Right cardiac atrium (tissue), 5 donors: ENCODE results near the gene SYT12. TPM values are rescaled to one million over a fixed set of nuclear protein-coding genes. Genes with fewer than 3 reads are reported as not detected.

Source experiments
- ATAC-seq, 2 donors: fragments of 200-7000 bp; cut with Tn5 transposase; one replicate each; pipeline versions ENCODE4 v1.8.0 to v1.9.1; 2020; ENCODE audit warnings: moderate library complexity in 2 of 2, mild to moderate bottlenecking in 1 of 2
- DNase-seq, 3 donors: peaks; one replicate each; pipeline ENCODE4 v3.0.0-alpha.2; 2020
- H3K27ac ChIP-seq: one replicate; pipeline ENCODE4 v1.5.1; 2013; ENCODE audit warnings: mild to moderate bottlenecking, low read length, control low read depth, moderate library complexity
- H3K27me3 ChIP-seq: one replicate; pipeline ENCODE4 v1.6.1; 2013; ENCODE audit not compliant: control insufficient read depth, insufficient read depth
- H3K4me1 ChIP-seq: one replicate; pipeline ENCODE4 v1.6.1; 2013; ENCODE audit warnings: low read length; ENCODE audit not compliant: control insufficient read depth, insufficient read depth
- H3K4me3 ChIP-seq: one replicate; pipeline ENCODE4 v1.5.1; 2013; ENCODE audit warnings: low read length, control low read depth
- H3K9me3 ChIP-seq: one replicate; pipeline ENCODE4 v1.6.1; 2013; ENCODE audit warnings: low read length; ENCODE audit not compliant: control insufficient read depth
- WGBS: extraction: QIAGEN DNeasy Blood & Tissue Kit; methylation state at CpG from one replicate; pipeline ENCODE4 v1.1.7; 2013; 5-methylcytosine and 5-hydroxymethylcytosine counted together
- intact Hi-C, 4 donors: fragments of 100-400 bp; cut with DNase I; formaldehyde crosslinking; loops; one replicate each; pipeline versions ENCODE4 v1.11.0 to v1.14.0; 2022 to 2023
- polyA plus RNA-seq: library from polyadenylated mRNA; stranded (reverse); fragments of 200-250 nt; gene quantifications from one replicate; pipeline ENCODE4 v1.2.3, GENCODE V29; 2013
- total RNA-seq, 4 donors: library from RNA; stranded (reverse); fragmentation: NEBNext Ultra II Directional; extraction: Animal tissue kit (Norgen Biotek cat#: 25700); gene quantifications; one replicate each; pipeline ENCODE4 v1.2.1, GENCODE V29; 2021
- donor health status: healthy with polysubstance abuse.
- donor health status: DM: no; HTN: yes; CAD: no.
- donor health status: DM: no; HTN: no; CAD: no.
- donor health status: DM: no; HTN: yes; CAD: no; lungs with severe emphysema.
- donor health status: DM: yes; HTN: yes; CAD: no.

SYT12 gene
- total and polyA plus RNA-seq, 5 donors, result 0.11 to 1.4 (median 0.18) TPM

DNA sequence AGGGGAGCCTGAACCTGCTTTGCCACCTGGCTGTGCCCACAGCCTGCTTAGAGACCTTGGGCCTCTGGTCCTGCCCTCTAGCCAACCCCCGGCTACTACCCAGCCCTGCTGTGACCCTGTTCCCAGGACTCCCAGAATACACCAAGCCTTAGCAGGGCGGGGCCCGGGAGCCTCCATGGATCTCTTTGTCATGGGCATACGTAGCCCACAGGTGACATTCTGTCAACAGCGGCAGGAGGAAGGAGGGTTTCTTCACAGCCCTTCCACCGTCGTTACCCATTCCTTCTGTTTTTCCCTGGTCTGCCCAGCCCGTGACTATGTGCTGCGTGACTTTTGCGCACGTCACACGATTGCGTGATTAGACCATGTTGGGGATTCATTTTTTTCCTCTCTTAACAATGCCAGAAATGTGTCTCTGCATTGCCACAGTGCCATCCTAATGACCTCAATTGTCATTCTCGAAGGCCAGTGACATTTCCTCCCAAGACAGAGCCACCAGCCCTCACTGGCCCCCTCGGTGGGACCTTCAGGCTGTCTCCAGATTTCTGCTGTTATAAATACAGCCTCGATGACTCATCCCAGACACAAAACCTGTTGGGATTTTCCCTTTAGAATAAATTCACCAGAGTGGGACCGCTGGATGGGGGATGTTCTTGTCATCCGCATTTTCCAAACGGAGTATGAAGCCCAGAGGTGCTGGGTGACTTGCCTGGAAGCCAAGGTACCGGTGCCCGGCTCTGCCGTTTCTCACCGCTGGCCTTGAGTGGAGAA is 9.0 kb downstream of the SYT12 start:
- 81% methylated on average over 23 of the region's 23 CpGs for WGBS
- intact Hi-C loops, result no loop called here
- Histone ChIP-seq H3K27ac (no peak overlapping the region), H3K27me3 (no peaks in the 10 kb centered on the region), H3K4me1 (no peaks in the 10 kb centered on the region), H3K9me3 (no peaks in the 10 kb centered on the region), H3K4me3 (no peak overlapping the region)
- DNase-seq (no peak), ATAC-seq (peak in 1 of 2 donors; percentile 20)

GRCh38 chr11:67032830-67033551 is 10.1 kb downstream of the SYT12 start:
- H3K4me3 ChIP-seq, result no peak overlapping the region
- no peaks in the 10 kb centered on the region for H3K4me1 ChIP-seq
- H3K9me3 ChIP-seq, result no peaks in the 10 kb centered on the region
- ATAC-seq, result peak; percentile 69 to 78
- WGBS, result 75% methylated on average over 12 of the region's 12 CpGs
- no peak overlapping the region for H3K27ac ChIP-seq
- no peaks in the 10 kb centered on the region for H3K27me3 ChIP-seq
- intact Hi-C loops, result no loop called here
- peak in 2 of 3 donors; percentile 58 to 66 for DNase-seq

DNA sequence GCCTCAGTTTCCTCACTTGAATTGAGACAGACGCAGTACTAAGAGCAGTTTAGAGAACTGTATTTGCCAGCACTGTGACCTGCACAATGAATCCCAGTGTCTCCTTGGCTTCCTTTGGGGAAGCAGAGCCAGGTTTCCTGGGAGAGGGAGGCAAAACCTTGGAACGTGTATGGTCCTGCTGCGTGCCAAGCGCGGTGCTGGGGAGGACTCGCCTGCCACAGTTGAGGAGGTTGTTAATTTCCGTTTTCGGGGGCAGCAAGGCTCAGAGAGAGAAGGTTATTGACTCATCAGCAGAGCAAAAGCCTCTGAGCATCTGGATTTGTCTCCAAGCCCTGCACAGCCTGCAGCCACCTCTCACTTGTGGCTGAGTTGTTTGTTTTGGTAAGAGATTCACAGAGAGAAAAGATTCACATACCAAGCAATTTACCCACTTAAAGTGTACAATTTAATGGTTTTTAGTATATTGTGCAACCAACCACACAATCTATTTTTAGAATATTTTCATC is 10.8 kb downstream of the SYT12 start:
- Histone ChIP-seq H3K9me3 (no peaks in the 10 kb centered on the region), H3K4me1 (no peaks in the 10 kb centered on the region), H3K27ac (no peak overlapping the region), H3K4me3 (no peak overlapping the region), H3K27me3 (no peaks in the 10 kb centered on the region)
- WGBS, result 59% methylated on average over 8 of the region's 8 CpGs
- intact Hi-C loops, result no loop called here
- DNase-seq (no peak), ATAC-seq (peak in 1 of 2 donors; percentile 24)

- WGBS, result 77% methylated on average over 6 of the region's 6 CpGs
- no peaks in the 10 kb centered on the region for H3K27me3 ChIP-seq
- ATAC-seq, result no peak
These were observed 11.4 kb downstream of the SYT12 start for GRCh38 chr11:67034350-67034749.

DNA sequence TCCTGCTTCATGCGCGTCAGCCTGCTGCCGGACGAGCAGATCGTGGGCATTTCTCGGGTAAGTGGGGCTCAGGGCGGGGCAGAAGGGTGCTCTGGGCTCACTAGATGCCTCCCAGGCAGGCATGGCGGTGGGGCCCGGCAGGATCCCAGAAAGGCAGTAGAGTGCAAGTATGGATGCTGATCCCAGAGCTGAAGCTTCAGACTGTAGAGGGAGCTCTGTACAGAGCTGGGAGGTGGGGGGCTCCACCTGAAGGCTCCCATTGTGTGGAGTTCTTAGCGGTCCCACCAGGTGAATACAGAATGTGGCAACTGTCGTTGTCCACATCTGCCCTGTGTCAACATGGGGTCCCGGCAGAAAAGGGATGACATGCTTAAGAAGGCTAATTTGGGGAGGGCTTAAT is 17.2 kb downstream of the SYT12 start:
- no peaks in the 10 kb centered on the region for H3K4me1 ChIP-seq
- ATAC-seq (peak in 1 of 2 donors; percentile 32), DNase-seq (no peak)
- no peak overlapping the region for H3K27ac ChIP-seq
- no peak overlapping the region for H3K4me3 ChIP-seq
- no peaks in the 10 kb centered on the region for H3K27me3 ChIP-seq
- intact Hi-C loops, result no loop called here
- WGBS, result 78% methylated on average over 12 of the region's 12 CpGs
- H3K9me3 ChIP-seq, result no peaks in the 10 kb centered on the region

More at GRCh38 chr11:67034350-67034749, 11.4 kb downstream of the SYT12 start:
- Histone ChIP-seq H3K27ac (no peak overlapping the region), H3K9me3 (no peaks in the 10 kb centered on the region), H3K4me3 (no peak overlapping the region), H3K4me1 (no peaks in the 10 kb centered on the region)
- intact Hi-C loops, result no loop called here
- DNase-seq, result no peak

DNA sequence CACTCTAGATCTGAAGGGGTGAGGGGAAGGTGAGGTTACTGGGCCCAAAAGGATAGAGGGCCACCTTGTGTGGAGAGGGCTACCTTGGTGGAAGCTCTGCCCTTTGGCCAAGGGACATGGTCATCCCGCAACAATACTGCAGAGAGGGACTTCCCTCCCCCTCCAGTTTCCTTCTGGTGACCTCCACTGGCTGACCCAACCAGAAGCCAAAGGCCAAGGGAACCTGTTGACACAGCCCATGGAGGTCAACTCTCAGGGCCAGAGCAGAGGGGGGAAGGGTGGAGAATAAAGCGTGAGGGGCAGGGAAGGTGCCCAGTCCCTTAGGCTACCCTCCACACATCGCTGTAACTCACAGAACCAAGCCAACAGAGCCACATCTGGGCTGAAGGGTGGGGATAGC is 18.7 kb downstream of the SYT12 start:
- H3K27me3 ChIP-seq, result no peaks in the 10 kb centered on the region
- intact Hi-C loops, result no loop called here
- no peak for ATAC-seq
- no peak for DNase-seq
- 71% methylated on average over 3 of the region's 3 CpGs for WGBS
- H3K9me3 ChIP-seq, result no peaks in the 10 kb centered on the region
- no peak overlapping the region for H3K4me3 ChIP-seq
- H3K27ac ChIP-seq, result no peak overlapping the region
- no peaks in the 10 kb centered on the region for H3K4me1 ChIP-seq

DNA sequence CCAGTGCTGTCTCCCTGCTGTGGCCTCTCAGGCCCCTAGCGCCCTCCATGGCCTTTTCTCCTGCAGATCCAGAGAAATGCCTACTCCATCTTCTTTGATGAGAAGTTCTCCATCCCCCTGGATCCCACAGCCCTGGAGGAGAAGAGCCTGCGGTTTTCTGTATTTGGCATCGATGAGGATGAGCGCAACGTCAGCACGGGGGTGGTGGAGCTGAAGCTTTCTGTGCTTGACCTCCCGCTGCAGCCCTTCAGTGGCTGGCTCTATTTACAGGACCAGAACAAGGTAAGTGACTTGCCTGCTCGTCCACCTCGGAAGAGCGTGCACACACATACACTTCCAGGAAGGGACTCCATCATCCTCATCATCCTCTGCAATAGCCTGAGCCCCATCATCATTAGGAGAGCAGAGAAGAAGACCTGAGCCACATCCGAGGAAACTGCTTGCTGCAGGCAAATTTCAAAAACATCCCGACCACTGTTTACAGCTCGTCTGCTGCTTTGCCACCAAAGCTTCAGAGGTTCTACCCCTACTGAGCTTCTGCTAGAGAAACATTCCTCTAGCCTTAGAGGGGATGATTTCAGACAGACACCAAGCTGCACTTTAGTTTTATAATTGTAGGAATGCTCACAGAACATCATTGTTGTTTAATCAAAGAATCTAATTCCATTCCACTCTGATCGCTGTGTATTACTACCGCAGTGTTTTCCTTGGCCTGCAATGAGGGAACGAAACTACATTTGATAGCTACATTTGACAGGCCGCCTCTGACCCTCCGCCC is 20.8 kb downstream of the SYT12 start:
- H3K4me3 ChIP-seq, result no peak overlapping the region
- 73% methylated on average over 18 of the region's 18 CpGs for WGBS
- DNase-seq (no peak), ATAC-seq (no peak)
- no peak overlapping the region for H3K27ac ChIP-seq
- H3K9me3 ChIP-seq, result no peaks in the 10 kb centered on the region
- intact Hi-C loops, result no loop called here
- no peaks in the 10 kb centered on the region for H3K27me3 ChIP-seq
- H3K4me1 ChIP-seq, result no peaks in the 10 kb centered on the region

DNA sequence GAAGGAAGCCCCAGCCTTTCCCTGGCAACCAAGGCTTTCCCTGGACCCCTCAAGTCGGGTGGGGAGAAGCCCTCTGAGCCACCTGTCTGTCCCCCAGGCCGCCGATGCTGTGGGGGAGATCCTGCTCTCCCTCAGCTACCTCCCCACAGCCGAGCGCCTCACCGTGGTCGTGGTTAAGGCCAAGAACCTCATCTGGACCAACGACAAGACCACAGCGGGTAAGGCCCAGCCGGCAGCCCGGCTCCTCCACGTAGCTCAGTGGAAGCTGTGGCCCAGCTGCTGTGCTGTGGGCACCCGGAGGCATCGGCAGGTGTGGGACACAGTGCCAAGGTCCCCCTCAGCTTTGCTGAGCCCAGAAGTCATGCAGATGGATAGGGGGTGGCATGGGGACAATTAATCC is 21.6 kb downstream of the SYT12 start:
- Histone ChIP-seq H3K4me1 (no peaks in the 10 kb centered on the region), H3K27me3 (no peaks in the 10 kb centered on the region), H3K4me3 (no peak overlapping the region), H3K9me3 (no peaks in the 10 kb centered on the region), H3K27ac (no peak overlapping the region)
- 66% methylated on average over 14 of the region's 14 CpGs for WGBS
- DNase-seq (no peak), ATAC-seq (no peak)
- intact Hi-C loops, result no loop called here

DNA sequence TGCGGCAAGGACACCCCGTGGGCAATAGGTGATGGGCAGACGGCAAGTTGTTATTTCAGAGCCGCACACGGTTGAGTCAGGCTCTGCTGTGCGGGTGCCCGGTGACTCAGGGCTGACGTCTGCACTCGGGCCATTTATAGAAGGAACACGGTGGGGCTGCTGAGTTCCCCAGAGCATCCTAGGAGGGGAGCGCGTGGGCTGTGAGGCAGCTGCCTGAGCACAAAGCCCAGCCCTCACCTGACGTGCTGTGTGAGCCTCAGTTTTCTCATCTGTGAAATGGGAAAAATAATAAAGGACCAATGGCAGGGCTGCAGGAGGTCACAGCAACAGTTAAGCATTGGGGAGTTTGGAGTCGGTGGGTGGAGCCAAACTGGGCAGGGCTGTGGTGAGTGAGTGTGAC is 22.4 kb downstream of the SYT12 start:
- WGBS, result 70% methylated on average over 14 of the region's 14 CpGs

DNA sequence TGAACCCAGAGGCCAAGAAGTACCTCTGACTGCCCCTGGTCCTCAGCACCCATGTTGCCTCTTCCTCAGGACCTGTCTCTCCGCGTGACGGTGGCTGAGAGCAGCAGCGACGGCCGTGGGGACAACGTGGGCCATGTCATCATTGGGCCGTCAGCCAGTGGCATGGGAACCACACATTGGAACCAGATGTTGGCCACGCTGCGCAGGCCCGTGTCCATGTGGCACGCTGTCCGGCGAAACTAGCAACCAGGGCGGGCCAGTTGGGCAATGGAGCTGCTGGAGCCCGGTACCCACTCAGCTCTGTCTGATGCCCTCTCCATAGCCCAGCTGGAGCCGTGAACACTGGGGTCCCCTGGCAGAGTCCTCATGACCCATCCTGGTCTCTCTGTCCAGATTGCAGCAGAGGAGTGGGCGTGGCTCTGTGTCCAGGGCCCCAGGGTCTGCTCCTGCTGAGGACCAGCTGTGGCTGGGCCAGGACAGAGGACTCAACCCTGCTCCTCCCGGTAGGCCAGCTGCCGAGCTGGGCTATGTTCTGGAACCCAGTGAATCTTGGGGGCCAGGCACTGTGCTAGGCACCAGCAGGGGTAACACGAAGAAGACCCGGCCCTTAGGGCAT is 25.7 kb downstream of the SYT12 start:
- Histone ChIP-seq H3K4me1 (no peaks in the 10 kb centered on the region), H3K27me3 (no peaks in the 10 kb centered on the region), H3K27ac (no peak overlapping the region), H3K4me3 (no peak overlapping the region), H3K9me3 (no peaks in the 10 kb centered on the region)
- WGBS, result 91% methylated on average over 22 of the region's 22 CpGs
- DNase-seq (no peak), ATAC-seq (no peak)
- intact Hi-C loops, result no loop called here

More for the DNA sequence above, 22.4 kb downstream of the SYT12 start:
- H3K4me3 ChIP-seq, result no peak overlapping the region
- no peaks in the 10 kb centered on the region for H3K4me1 ChIP-seq
- peak in 1 of 2 donors; percentile 61 for ATAC-seq
- intact Hi-C loops, result no loop called here
- H3K27me3 ChIP-seq, result no peaks in the 10 kb centered on the region
- no peak for DNase-seq
- H3K27ac ChIP-seq, result no peak overlapping the region
- H3K9me3 ChIP-seq, result no peaks in the 10 kb centered on the region
